Neutrophil (primary cell): ENCODE data around the gene RAB33B.

Experiments used
- H3K27ac ChIP-seq: fragments of 200-600 bp; sonication (generic); 2 replicates; pipeline ENCODE4 v1.5.1; 2016; ENCODE audit warnings: mild to moderate bottlenecking, moderate library complexity
- H3K27me3 ChIP-seq: fragments of 200-600 bp; sonication (generic); 2 replicates; pipeline ENCODE4 v1.6.0; 2016; ENCODE audit warnings: mild to moderate bottlenecking
- H3K36me3 ChIP-seq: fragments of 200-600 bp; sonication (generic); 2 replicates; pipeline ENCODE4 v1.5.1; 2017
- H3K4me1 ChIP-seq, 2 experiments: fragments of 200-600 bp in 1 of 2; sonication (generic) in 1 of 2; 1 replicate in 1 of 2; 2 replicates in 1 of 2; pipeline versions ENCODE4 v1.5.1 to v1.6.1; 2013 to 2016; ENCODE audit warnings: low read depth in 1 of 2, low read length in 1 of 2, mild to moderate bottlenecking in 1 of 2, moderate library complexity in 1 of 2; ENCODE audit not compliant: control insufficient read depth in 1 of 2, insufficient read depth in 1 of 2
- H3K4me3 ChIP-seq, 2 experiments: fragments of 200-600 bp in 1 of 2; sonication (generic) in 1 of 2; 1 replicate in 1 of 2; 2 replicates in 1 of 2; pipeline ENCODE4 v1.5.1; 2013 to 2016; ENCODE audit warnings: low read depth in 1 of 2, low read length in 1 of 2, mild to moderate bottlenecking in 1 of 2, moderate library complexity in 1 of 2
- H3K9me3 ChIP-seq: fragments of 200-600 bp; sonication (generic); 2 replicates; pipeline ENCODE4 v1.5.1; 2016
- TF ChIP-seq, protein P1 (sequence below): fragments of 200-600 bp; sonication (generic); IDR thresholded peaks from 2 replicates; pipeline ENCODE4 v1.5.1; 2016; ENCODE audit warnings: antibody characterized with exemption

Gene RAB33B

DNA sequence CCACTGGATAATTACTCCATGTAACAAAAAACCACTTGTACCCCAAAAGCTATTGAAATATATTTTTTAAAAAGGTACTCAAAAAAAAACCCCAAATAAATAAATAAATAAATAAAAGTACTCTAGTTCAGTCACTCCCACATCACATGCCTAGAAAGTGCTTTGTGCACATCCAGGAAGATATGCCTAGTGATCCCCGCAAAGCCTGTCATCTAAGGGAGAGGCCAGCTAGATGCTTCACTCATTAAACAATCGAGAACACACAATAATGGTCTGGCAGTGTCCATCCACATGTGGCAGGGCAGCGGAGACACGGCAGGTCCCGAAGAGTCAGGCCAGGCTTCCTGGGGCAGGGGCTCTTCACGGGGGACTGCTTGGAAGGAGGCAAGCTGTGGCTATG, 47.6 kb downstream of the RAB33B start:
- peaks cover 5 to 9% of the 10 kb centered on the region in 2 experiments for H3K4me1 ChIP-seq
- no peak overlapping the region for H3K27ac ChIP-seq
- no peak overlapping the region for H3K4me3 ChIP-seq
- H3K27me3 ChIP-seq = no peaks in the 10 kb centered on the region
- no peaks in the 10 kb centered on the region for H3K9me3 ChIP-seq
- TF ChIP-seq, protein P1, sequence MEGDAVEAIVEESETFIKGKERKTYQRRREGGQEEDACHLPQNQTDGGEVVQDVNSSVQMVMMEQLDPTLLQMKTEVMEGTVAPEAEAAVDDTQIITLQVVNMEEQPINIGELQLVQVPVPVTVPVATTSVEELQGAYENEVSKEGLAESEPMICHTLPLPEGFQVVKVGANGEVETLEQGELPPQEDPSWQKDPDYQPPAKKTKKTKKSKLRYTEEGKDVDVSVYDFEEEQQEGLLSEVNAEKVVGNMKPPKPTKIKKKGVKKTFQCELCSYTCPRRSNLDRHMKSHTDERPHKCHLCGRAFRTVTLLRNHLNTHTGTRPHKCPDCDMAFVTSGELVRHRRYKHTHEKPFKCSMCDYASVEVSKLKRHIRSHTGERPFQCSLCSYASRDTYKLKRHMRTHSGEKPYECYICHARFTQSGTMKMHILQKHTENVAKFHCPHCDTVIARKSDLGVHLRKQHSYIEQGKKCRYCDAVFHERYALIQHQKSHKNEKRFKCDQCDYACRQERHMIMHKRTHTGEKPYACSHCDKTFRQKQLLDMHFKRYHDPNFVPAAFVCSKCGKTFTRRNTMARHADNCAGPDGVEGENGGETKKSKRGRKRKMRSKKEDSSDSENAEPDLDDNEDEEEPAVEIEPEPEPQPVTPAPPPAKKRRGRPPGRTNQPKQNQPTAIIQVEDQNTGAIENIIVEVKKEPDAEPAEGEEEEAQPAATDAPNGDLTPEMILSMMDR = no peak
- no peaks in the 10 kb centered on the region for H3K36me3 ChIP-seq

DNA sequence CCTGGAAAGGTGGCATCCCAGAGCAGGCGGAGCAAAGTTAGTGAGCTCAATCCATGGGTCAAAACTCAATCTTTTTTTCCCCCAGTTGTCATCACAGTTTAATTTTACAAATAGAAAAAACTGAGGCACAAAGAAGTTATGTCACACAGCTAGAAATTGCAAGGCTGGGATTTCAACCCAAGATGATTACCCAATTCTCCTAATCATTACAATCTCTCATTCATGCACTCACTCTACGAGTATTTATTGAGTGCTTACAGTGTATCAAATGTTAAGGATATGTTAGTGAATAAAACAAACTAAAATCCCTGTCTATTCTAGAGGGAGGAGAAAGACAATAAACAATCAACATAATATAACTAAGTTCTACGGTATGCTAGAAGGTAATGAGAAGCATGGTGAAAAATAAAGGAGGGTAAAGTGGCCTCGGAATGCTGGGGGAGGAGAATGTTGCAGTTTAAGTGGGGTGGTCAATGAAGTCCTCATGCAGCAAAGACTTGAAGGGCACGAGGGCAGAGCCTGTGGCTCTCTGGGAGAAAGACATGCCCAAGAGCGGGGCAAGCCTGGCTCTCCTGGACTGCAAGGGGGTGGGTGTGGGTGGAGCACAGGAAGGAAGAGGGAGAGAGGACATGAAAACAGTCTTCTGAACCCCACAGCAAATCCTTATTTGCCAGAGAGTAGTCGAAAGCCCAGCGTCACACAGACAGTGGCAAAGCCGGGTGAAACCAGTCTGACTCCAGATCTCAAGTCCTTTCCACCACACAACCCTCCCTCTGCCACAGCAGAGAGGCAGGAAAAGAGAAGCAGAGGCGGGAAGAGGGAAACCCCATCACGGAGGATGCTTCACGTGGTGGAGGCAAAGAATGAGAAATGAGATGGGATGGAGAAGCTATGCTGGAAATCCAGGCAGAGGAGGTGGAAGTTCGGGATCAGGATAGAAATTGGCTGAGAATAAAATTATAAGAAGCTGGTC, 48.3 kb downstream of the RAB33B start:
- TF ChIP-seq, protein P1 = no peak
- Histone ChIP-seq H3K27ac (no peak overlapping the region), H3K4me3 (no peak overlapping the region), H3K9me3 (no peaks in the 10 kb centered on the region), H3K27me3 (no peaks in the 10 kb centered on the region), H3K4me1 (peaks cover 5 to 9% of the 10 kb centered on the region in 2 experiments), H3K36me3 (no peaks in the 10 kb centered on the region)

DNA sequence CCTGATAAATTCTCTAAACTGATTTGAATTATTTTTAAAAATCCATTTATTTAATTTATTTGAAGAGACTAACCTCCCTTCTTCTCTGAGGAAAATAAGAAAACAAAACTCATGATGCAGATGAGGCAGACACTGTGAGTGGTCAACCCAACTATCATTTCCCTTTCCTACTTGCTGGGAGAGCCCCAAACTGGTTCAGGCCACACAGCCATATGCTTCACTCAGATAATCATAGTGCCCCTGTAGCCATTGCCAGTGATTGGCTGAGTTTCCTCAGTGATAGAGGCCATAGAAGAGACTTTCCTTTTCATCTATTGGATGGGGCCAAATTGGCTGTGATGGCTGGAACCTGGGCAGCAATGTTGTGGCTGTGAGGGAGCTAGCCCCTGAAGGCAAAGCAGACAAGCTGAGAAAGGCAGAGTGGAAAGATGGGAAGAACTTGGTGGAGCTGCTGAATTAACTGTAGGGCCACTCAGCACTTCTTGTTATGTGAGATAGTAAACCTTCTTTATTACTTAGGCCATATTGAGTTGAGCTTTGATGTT, 49.8 kb downstream of the RAB33B start:
- no peaks in the 10 kb centered on the region for H3K9me3 ChIP-seq
- peaks cover 5 to 9% of the 10 kb centered on the region in 2 experiments for H3K4me1 ChIP-seq
- no peaks in the 10 kb centered on the region for H3K27me3 ChIP-seq
- H3K4me3 ChIP-seq = no peak overlapping the region
- no peaks in the 10 kb centered on the region for H3K36me3 ChIP-seq
- no peak overlapping the region for H3K27ac ChIP-seq
- TF ChIP-seq, protein P1 = no peak

DNA sequence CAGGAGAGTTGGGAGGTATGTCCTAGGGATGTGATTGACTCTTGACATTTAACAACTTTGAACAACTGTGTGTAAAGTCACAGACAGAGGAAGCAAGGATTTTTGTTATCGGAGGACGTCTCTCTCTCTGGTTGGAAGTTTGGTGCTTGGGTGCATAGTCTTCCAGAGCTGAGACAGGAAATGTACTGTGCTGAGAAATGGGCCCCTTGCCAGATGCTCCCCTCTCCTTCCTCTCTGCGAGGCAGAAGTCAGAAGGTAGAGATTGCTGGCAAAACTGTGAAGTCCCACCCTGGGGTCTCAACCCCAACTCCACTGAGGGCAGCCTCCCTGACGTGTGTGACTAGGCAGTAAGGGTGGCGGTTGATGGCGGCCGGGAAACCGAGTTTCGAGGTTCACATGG, 52.9 kb downstream of the RAB33B start:
- no peak overlapping the region for H3K27ac ChIP-seq
- H3K27me3 ChIP-seq = no peaks in the 10 kb centered on the region
- H3K4me1 ChIP-seq = peaks cover 5 to 9% of the 10 kb centered on the region in 2 experiments
- no peak overlapping the region for H3K4me3 ChIP-seq
- H3K36me3 ChIP-seq = no peaks in the 10 kb centered on the region
- no peaks in the 10 kb centered on the region for H3K9me3 ChIP-seq
- TF ChIP-seq, protein P1 = no peak

DNA sequence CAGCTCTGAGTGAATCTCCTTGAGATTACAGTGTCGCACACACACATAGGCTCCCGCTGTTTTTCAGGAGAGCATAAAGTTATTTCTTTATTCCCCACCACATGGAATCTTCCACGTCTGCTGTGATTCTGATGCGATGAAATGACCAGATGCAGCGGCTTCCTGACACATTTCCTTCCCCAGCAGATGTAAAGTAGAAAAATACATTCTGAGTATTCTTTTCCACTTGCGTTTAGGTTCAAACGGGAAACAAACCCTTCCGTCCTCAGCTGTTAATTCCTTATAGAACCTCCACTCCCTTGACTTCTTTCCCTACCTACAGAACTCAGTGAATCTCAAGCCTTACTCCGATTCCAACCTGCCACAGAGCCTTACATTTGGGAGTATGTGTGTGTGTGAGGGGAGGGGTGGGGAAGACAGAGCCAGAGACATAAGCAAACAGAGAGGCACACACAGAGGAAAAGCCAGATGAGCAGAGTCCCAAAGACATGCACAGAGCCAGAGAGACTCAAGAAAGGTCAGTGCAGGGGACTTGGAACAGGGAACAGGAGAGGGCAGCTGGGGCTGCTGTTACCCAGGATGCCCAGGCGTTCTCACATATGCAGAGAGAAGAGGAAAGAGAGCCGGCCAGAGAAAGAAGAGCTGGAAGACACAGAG, 54.8 kb downstream of the RAB33B start:
- TF ChIP-seq, protein P1 = no peak
- Histone ChIP-seq H3K27me3 (no peaks in the 10 kb centered on the region), H3K4me1 (peaks cover 5 to 9% of the 10 kb centered on the region in 2 experiments), H3K4me3 (no peak overlapping the region), H3K36me3 (no peaks in the 10 kb centered on the region), H3K9me3 (no peaks in the 10 kb centered on the region), H3K27ac (no peak overlapping the region)
